HL-60 (cell line): ENCODE results near the gene ZGLP1.
A peak's percentile ranks its signal among the peaks of the same experiment; 100 is the strongest.

Source experiments
- DNase-seq, 2 experiments: peaks; one replicate each; pipeline ENCODE4 v3.0.0-alpha.2; 2010 to 2020; ENCODE audit warnings: low read depth in 1 of 2, low spot score in 1 of 2
- H3K27ac ChIP-seq: fragments of 250-450 bp; sonication (Bioruptor Pico); replicated peaks from 2 replicates; pipeline ENCODE4 v1.5.1; 2020; ENCODE audit warnings: mild to moderate bottlenecking, moderate library complexity
- H3K27me3 ChIP-seq: fragments of 250-450 bp; sonication (Bioruptor Pico); 2 replicates; pipeline ENCODE4 v1.5.1; 2021; ENCODE audit warnings: mild to moderate bottlenecking, moderate library complexity; ENCODE audit not compliant: insufficient read depth, poor library complexity, severe bottlenecking
- H3K4me3 ChIP-seq: replicated peaks from 2 replicates; pipeline ENCODE4 v1.5.1; 2011; ENCODE audit warnings: mild to moderate bottlenecking, control low read depth, low read length; ENCODE audit not compliant: insufficient read depth
- GABPA ChIP-seq: IDR thresholded peaks from 2 replicates; pipeline ENCODE4 v1.6.1; 2012; ENCODE audit warnings: low read depth
- POLR2AphosphoS5 ChIP-seq: IDR thresholded peaks from 2 replicates; pipeline ENCODE4 v1.6.1; 2012; ENCODE audit warnings: low read depth
- SPI1 ChIP-seq: IDR thresholded peaks from 2 replicates; pipeline ENCODE4 v1.6.1; 2012; ENCODE audit warnings: low read depth, mild to moderate bottlenecking, borderline replicate concordance
- TF ChIP-seq, protein P1 (sequence below): IDR thresholded peaks from 2 replicates; pipeline ENCODE4 v1.6.1; 2012; ENCODE audit warnings: low read depth; ENCODE audit not compliant: insufficient replicate concordance
- TF ChIP-seq, protein P2 (sequence below): IDR thresholded peaks from one replicate; pipeline ENCODE4 v1.5.1; 2011; ENCODE audit warnings: low read length, control low read depth, inconsistent platforms; ENCODE audit not compliant: insufficient read depth

Gene ZGLP1

DNA sequence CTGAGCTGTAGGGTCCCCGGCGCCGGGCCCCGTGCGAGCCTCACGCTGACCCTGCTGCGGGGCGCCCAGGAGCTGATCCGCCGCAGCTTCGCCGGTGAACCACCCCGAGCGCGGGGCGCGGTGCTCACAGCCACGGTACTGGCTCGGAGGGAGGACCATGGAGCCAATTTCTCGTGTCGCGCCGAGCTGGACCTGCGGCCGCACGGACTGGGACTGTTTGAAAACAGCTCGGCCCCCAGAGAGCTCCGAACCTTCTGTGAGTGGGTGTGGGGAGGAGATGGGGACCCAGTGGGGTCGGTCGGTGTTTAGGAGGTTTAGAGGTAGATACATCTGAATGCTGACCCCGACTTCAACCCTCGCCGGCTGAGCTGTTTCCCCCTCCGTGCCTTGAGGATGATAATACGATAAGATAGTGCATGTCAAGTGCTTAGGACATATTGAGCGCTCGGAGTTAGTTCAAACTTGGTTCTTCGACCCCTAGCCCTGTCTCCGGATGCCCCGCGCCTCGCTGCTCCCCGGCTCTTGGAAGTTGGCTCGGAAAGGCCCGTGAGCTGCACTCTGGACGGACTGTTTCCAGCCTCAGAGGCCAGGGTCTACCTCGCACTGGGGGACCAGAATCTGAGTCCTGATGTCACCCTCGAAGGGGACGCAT is 17.9 kb downstream of the ZGLP1 start:
- Histone ChIP-seq H3K4me3 (peak overlapping the region; percentile 33), H3K27me3 (peaks cover 66% of the 10 kb centered on the region), H3K27ac (no peak overlapping the region)
- no peak for TF ChIP-seq GABPA
- TF ChIP-seq, protein P1, sequence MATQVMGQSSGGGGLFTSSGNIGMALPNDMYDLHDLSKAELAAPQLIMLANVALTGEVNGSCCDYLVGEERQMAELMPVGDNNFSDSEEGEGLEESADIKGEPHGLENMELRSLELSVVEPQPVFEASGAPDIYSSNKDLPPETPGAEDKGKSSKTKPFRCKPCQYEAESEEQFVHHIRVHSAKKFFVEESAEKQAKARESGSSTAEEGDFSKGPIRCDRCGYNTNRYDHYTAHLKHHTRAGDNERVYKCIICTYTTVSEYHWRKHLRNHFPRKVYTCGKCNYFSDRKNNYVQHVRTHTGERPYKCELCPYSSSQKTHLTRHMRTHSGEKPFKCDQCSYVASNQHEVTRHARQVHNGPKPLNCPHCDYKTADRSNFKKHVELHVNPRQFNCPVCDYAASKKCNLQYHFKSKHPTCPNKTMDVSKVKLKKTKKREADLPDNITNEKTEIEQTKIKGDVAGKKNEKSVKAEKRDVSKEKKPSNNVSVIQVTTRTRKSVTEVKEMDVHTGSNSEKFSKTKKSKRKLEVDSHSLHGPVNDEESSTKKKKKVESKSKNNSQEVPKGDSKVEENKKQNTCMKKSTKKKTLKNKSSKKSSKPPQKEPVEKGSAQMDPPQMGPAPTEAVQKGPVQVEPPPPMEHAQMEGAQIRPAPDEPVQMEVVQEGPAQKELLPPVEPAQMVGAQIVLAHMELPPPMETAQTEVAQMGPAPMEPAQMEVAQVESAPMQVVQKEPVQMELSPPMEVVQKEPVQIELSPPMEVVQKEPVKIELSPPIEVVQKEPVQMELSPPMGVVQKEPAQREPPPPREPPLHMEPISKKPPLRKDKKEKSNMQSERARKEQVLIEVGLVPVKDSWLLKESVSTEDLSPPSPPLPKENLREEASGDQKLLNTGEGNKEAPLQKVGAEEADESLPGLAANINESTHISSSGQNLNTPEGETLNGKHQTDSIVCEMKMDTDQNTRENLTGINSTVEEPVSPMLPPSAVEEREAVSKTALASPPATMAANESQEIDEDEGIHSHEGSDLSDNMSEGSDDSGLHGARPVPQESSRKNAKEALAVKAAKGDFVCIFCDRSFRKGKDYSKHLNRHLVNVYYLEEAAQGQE, result no peak
- TF ChIP-seq SPI1, result no peak
- TF ChIP-seq, protein P2, sequence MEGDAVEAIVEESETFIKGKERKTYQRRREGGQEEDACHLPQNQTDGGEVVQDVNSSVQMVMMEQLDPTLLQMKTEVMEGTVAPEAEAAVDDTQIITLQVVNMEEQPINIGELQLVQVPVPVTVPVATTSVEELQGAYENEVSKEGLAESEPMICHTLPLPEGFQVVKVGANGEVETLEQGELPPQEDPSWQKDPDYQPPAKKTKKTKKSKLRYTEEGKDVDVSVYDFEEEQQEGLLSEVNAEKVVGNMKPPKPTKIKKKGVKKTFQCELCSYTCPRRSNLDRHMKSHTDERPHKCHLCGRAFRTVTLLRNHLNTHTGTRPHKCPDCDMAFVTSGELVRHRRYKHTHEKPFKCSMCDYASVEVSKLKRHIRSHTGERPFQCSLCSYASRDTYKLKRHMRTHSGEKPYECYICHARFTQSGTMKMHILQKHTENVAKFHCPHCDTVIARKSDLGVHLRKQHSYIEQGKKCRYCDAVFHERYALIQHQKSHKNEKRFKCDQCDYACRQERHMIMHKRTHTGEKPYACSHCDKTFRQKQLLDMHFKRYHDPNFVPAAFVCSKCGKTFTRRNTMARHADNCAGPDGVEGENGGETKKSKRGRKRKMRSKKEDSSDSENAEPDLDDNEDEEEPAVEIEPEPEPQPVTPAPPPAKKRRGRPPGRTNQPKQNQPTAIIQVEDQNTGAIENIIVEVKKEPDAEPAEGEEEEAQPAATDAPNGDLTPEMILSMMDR, result no peak
- no peak for TF ChIP-seq POLR2AphosphoS5
- DNase-seq, result no peak

DNA sequence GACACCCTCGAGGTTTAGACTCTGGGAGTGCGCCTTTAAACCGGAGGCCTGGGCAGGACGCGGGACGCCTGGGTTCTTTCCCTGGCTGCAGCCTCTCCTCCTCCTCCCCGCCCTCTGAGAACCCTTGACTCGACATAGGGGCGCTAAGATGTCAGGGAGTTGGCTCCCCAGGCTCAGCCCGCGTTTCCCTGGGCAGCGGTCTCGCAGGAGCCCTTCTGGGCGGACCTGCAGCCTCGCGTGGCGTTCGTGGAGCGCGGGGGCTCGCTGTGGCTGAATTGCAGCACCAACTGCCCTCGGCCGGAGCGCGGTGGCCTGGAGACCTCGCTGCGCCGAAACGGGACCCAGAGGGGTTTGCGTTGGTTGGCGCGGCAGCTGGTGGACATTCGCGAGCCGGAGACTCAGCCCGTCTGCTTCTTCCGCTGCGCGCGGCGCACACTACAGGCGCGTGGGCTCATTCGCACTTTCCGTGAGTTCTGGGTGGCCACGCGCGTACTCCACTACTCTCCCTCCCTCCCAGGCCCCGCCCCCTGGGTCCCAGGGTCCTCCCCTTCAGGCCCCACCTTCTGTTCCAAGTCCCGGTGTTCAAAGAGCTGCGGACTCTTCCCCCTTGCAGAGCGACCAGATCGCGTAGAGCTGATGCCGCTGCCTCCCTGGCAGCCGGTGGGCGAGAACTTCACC is 18.6 kb downstream of the ZGLP1 start:
- peak overlapping the region; percentile 33 for H3K4me3 ChIP-seq
- H3K27me3 ChIP-seq, result peaks cover 66% of the 10 kb centered on the region
- no peak overlapping the region for H3K27ac ChIP-seq
- DNase-seq, result peak in 1 of 2 experiments; percentile 29
- no peak for TF ChIP-seq GABPA
- TF ChIP-seq POLR2AphosphoS5, result no peak
- TF ChIP-seq, protein P2, result no peak
- no peak for TF ChIP-seq SPI1
- TF ChIP-seq, protein P1, result no peak

DNA sequence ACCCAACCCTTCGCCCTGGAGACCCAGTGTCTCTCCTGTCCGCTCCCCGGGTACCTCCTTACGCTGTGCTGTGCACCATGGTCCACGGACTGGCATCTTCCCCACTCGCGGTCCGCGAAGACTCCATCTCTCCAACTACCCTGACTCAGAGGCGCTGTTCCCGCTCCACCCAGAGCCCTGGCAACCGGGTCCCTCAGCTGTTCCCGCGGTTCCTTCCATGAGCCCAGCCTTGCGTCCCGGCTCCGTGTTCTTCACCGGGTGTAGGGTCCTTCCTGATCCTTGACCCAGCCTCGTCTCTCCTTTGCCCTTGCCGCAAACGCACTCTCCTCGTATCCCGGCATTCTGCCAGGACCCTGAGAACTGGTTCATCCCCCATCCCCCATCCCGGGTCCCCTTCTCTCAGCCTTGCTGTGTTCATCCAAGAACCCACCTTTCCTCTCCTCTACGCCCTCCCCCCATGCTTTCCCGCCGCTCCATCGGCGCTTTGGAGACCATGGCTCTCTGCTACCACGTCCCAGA is 19.2 kb downstream of the ZGLP1 start:
- Histone ChIP-seq H3K4me3 (peak overlapping the region; percentile 33; the same call in 1 of the 2 replicates), H3K27ac (no peak overlapping the region), H3K27me3 (peaks cover 60% of the 10 kb centered on the region)
- TF ChIP-seq, protein P2, result no peak
- TF ChIP-seq POLR2AphosphoS5, result no peak
- no peak for TF ChIP-seq SPI1
- TF ChIP-seq, protein P1, result no peak
- no peak for TF ChIP-seq GABPA
- no peak for DNase-seq
